ENCODE results near the gene TOMM20.
"Not testable (repeated sequence)": the region's sequence is repeated elsewhere in the genome, so short reads cannot be mapped to it uniquely, and the experiment has no call there.

The TOMM20 gene

DNA sequence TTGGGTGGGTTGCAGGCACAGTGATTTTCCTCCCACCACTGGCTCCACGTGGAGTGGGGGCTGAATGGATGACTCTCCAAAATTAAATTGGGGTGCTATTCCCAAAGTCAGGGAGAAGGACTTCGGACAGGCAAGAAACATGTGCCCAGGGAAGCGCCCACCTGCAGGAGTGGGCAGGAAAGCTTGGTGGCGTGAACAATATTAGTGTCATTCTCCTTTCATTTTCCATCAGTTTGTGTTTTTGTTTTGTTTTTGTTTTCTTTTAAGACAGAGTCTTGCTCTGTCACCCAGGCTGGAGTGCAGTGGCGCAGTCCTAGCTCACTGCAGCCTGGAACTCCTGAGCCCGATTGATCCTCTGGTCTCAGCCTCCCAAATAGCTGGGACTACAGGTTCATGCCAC, 30.1 kb downstream of the TOMM20 start:
- no peak overlapping the region for H3K4me3 ChIP-seq (ENCODE audit: low read length)
- TF ChIP-seq, protein P1, sequence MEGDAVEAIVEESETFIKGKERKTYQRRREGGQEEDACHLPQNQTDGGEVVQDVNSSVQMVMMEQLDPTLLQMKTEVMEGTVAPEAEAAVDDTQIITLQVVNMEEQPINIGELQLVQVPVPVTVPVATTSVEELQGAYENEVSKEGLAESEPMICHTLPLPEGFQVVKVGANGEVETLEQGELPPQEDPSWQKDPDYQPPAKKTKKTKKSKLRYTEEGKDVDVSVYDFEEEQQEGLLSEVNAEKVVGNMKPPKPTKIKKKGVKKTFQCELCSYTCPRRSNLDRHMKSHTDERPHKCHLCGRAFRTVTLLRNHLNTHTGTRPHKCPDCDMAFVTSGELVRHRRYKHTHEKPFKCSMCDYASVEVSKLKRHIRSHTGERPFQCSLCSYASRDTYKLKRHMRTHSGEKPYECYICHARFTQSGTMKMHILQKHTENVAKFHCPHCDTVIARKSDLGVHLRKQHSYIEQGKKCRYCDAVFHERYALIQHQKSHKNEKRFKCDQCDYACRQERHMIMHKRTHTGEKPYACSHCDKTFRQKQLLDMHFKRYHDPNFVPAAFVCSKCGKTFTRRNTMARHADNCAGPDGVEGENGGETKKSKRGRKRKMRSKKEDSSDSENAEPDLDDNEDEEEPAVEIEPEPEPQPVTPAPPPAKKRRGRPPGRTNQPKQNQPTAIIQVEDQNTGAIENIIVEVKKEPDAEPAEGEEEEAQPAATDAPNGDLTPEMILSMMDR (conservative IDR thresholded peaks at IDR 0.05; ENCODE audit: low read length) = no peak
- no peak for DNase-seq (ENCODE audit: low read depth)

DNA sequence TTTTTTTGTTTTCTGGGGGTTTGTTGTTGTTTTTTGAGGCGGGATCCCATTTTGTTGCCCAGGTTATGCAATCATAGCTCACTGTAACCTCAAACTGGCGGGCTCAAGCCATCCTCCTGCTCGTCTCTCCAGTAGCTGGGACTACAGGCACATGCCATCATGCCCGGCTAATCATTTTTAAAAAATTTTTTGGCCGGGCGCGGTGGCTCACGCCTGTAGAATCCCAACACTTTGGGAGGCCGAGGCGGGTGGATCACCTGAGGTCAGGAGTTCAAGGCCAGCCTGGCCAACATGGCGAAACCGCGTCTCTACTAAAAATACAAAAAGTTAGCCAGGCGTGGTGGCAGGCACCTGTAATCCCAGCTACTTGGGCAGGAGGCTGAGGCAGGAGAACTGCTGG, 31.1 kb downstream of the TOMM20 start:
- H3K4me3 ChIP-seq (ENCODE audit: low read length); DNase-seq (ENCODE audit: low read depth): not testable (repeated sequence)

DNA sequence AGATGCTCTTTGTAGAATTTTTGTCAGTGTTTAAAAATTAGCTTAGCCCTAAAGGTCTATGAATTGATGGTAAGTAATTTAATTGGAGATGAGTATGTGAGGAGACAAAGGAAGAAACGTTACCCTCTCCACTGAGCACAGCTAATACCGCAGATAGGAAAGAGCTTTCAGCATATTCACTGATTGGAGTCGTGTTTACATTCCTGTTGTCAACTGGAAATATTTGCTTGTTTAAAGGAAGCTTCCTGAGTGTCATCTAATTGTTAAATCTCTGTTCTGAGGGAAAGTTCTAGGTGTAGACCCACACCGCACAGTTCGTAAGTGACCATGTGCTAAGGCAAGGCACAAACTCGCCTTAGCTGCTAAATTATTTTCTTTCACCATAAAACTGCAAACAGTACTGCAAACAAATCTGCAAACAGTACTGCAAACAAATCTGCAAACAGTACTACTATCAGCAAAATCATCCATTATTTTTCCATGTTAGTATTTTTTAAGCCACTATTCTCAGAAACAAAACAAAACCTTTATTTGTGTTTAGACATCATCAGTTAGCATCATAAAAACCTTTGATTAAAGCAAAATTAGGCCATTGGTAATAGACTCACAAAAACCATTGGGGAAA, 32.6 kb downstream of the TOMM20 start:
- TF ChIP-seq, protein P1 (conservative IDR thresholded peaks at IDR 0.05; ENCODE audit: low read length) = no peak
- no peak for DNase-seq (ENCODE audit: low read depth)
- H3K4me3 ChIP-seq (ENCODE audit: low read length) = no peak overlapping the region

DNA sequence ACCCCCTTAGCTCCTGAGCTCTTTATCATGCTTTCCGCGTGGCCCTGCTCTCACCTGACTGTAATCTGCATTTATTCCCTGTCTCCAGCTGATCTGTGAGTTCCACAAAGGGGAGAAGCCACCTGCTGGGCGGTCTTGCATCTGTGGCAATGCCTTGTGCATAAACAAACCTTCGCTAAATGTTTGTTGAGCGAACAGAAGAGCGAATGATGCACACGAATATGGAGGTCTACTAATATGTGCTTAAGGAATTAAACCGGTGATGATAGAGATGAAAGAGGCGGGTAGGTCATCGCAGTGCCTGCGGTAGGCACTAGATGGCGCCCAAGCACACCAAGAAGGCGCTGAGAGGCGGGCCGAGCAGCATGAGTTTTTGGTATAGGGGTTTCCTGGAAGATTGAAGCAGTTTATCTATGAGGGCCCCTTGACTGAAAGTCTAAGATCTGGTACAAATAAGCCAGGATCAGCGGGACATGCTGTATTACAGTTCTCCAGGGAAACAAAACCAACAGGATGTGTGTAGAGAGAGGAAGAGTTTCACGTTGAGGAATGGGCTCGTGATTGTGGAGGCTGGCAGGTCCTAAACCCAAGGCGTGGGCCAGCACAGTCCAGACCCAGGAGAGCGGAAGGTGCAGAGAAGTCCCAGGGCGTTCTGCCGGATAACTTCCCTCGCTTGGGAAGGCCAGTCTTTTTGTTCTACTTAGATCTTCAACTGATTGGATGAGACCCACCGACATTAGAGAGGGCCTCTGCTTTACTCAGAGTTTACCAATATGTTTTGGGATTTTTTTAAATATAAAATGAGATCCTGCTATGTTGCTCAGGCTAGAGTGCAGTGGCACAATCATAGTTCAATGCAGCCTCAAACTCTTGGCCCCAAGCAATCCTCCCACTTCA, 34.7 kb downstream of the TOMM20 start:
- peak overlapping the region; percentile 24 for H3K4me3 ChIP-seq (ENCODE audit: low read length)
- peak; percentile 49 for DNase-seq (ENCODE audit: low read depth)
- TF ChIP-seq, protein P1 (conservative IDR thresholded peaks at IDR 0.05; ENCODE audit: low read length) = peak; percentile 87

DNA sequence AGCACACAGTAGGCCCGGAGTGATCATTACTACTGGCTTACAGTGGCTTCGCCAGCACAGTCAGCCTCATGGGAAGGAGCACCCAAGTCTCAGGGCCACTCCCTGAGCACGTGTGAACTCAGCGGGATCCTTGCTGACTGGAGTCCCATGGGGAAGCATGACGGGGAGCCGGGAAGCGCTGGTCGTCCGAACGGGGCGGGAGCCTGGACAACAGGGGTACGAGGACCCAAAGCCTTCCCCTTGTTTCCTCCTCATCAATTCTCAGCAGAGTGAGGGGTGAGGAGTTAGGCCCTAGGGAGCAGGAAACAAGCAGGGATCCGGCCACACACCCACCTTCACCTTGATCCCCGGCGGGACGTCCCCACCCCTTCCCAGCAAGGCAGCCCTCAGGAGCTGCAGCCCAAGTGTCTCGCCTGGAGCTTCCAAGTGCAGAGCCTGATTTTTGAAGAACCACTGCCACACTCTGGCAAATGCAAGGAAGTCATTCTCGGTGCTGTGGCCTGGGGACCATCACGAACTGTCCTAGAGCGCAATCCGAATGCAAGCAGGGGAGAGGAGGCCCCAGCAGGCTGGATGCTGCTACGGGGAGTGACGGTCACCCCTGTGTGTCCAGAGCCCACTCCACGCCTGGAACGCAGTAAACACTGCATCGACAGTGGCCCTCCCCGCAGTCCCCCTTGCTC, 35.5 kb downstream of the TOMM20 start:
- TF ChIP-seq, protein P1 (conservative IDR thresholded peaks at IDR 0.05; ENCODE audit: low read length) = peak; percentile 61
- peak; percentile 80 for DNase-seq (ENCODE audit: low read depth)
- peak overlapping the region; percentile 24 for H3K4me3 ChIP-seq (ENCODE audit: low read length)

DNA sequence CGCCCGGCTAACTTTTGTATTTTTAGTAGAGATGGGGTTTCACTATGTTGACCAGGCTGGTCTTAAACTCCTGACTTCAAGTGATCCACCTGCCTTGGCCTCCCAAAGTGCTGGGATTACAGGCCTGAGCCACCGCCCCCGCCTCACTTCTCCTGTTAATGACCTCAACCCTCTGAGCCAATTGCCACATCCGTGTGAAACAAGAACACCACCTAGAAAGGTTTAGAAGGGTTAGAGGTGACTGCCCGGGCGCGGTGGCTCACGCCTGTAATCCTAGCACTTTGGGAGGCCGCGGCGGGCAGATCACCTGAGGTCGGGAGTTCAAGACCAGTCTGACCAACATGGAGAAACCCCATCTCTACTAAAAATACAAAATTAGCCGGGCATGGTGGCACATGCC, 36.2 kb downstream of the TOMM20 start:
- H3K4me3 ChIP-seq (ENCODE audit: low read length); DNase-seq (ENCODE audit: low read depth): not testable (repeated sequence)

DNA sequence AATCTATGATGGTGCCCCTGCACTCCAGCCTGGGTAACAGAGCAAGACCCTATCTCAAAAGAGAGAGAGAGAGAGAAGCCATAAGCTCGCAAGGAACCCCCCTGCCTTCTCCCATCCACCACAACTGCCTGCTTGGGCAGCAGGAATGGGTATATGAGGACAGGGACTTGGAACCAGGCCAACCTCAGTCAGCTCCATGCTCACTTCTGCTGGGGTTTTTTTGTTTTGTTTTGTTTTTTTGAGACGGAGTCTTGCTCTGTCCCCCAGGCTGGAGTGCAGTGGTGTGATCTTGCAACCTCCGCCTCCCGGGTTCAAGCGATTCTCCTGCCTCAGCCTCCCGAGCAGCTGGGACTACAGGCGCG, 36.6 kb downstream of the TOMM20 start:
- DNase-seq (ENCODE audit: low read depth); H3K4me3 ChIP-seq (ENCODE audit: low read length): not testable (repeated sequence)

DNA sequence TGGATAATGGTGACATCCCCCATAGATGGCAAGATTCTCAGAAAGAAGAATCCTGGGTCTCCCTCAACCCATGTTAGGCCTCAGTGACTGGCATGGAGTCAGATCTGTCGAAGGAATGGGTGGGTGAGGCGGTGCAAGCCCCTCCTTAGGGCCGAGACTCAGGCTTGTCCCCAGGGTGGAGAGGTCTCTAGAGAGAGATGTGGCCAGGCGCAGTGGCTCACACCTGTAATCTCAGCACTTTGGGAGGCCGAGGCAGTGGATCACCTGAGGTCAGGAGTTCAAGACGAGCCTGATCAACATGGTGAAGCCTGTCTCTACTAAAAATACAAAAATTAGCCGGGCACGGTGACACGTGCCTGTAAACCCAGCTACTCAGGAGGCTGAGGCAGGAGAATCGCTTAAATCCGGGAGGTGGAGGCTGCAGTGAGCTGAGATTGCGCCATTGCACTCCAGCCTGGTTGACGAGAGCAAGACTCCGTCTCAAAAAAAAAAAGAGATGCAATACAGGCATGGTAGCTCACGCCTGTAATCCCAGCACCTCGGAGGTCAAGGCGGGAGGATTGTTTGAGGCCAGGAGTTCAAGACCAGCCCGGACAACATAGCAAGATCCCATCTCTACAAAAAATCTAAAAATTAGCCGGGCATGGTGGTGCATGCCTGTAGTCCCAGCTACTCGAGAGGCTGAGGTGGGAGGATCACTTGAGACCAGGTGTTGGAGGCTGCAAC, 37.2 kb downstream of the TOMM20 start:
- not testable (repeated sequence) for DNase-seq (ENCODE audit: low read depth); H3K4me3 ChIP-seq (ENCODE audit: low read length)

Data from AG10803 (cell line).